ENCODE results near the gene SOX8. TPM values are rescaled to one million over a fixed set of nuclear protein-coding genes. Genes with fewer than 3 reads are reported as not detected.

The SOX8 gene
- total RNA-seq, 1 donor from 2014 or later = 7.0 TPM

DNA sequence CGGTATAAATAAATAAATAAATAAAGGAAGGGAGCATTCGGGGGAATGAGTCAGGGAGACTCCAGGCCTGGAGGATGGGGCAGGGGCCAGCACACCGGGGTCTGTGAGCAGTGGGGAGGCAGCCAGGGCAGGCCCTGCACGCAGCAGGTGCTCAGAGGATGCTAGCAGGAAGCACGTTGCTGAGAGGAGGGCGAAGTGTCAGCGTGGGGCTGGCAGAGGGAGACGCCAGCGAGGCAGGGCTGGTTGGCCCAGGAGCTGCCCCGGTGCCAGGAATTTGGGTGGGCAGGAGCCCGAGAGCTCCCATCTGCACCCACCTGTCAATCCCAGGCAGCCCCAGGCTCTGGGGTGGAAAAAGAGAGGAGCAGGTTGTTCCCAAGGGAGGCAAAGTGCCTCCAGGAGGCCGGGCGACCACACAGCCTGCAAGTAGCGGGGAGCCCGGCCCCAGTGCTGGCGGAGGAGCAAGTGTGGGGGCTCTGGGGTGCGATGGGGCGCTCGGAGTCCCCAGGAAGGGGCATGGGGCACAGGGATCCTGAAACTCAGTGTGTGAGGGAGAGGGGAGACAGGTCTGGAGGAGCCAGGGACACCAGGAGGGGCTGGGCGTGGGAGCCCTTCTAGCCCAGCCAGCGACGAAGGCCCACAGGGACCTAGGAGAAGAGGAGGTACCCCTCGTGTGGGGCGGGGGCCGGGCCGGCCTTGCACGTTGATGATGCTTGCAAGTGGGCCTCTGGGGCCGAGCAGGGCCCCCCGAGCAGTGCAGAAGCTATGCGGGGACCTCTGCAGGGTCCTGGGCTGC lies 28.0 kb downstream of the SOX8 start:
- H3K27me3 Mint-ChIP-seq (ENCODE audit: unreplicated experiment) = peaks cover 5% of the 10 kb centered on the region
- H3K36me3 Mint-ChIP-seq (ENCODE audit: unreplicated experiment) = no peaks in the 10 kb centered on the region
- TF ChIP-seq, protein P1, sequence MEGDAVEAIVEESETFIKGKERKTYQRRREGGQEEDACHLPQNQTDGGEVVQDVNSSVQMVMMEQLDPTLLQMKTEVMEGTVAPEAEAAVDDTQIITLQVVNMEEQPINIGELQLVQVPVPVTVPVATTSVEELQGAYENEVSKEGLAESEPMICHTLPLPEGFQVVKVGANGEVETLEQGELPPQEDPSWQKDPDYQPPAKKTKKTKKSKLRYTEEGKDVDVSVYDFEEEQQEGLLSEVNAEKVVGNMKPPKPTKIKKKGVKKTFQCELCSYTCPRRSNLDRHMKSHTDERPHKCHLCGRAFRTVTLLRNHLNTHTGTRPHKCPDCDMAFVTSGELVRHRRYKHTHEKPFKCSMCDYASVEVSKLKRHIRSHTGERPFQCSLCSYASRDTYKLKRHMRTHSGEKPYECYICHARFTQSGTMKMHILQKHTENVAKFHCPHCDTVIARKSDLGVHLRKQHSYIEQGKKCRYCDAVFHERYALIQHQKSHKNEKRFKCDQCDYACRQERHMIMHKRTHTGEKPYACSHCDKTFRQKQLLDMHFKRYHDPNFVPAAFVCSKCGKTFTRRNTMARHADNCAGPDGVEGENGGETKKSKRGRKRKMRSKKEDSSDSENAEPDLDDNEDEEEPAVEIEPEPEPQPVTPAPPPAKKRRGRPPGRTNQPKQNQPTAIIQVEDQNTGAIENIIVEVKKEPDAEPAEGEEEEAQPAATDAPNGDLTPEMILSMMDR (IDR thresholded peaks at IDR 0.05; ENCODE audit: partially characterized antibody, unreplicated experiment) = no peak
- H3K27ac Mint-ChIP-seq (ENCODE audit: unreplicated experiment) = no peak overlapping the region
- no peak overlapping the region for H3K4me3 Mint-ChIP-seq (ENCODE audit: unreplicated experiment)
- peaks cover 4% of the 10 kb centered on the region for H3K9me3 Mint-ChIP-seq (ENCODE audit: unreplicated experiment)
- no peaks in the 10 kb centered on the region for H3K4me1 Mint-ChIP-seq (ENCODE audit: low read depth, unreplicated experiment)
- no peak for DNase-seq

DNA sequence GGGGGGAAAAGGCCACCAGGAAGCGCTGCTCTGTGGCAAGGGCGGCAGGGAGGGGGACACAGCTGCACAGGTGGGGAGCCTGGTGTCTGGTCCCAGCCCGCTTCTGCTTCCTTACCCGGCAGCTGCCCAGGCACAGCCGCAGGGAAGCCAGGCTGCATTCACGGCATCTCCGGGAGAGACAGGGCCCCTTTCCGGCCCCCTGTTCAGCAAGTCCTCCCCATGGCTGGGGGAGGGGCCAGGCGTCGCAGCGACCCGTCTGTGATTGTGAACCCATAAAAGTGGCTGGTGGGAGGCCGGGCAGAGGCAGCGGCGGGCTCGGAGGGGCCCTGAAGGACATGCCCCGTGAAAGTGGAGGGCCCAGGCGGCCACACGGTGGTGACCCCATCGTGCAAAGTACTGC lies 28.7 kb downstream of the SOX8 start:
- peaks cover 4% of the 10 kb centered on the region for H3K9me3 Mint-ChIP-seq (ENCODE audit: unreplicated experiment)
- H3K27me3 Mint-ChIP-seq (ENCODE audit: unreplicated experiment) = peaks cover 5% of the 10 kb centered on the region
- H3K4me3 Mint-ChIP-seq (ENCODE audit: unreplicated experiment) = no peak overlapping the region

DNA sequence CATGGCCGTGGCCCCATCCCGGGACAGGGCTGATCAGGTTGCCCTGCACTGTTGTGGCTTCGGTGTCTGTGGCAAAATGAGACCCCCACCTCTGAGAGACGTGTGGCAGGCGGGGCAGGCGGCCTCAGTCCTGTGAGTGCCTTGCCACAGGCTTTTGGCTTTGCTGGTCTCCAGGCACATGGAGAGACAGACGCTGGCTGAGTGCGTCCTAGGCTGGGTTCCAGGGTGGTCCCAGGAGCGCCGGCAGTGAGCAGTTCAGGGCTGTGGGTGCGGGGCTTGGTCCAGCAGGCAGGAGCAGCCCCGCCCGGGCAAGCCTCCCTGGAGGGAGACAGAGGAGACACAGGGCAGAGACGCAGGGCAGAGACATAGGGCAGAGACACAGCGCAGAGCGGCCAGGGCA lies 29.2 kb downstream of the SOX8 start:
- DNase-seq = no peak
- H3K4me1 Mint-ChIP-seq (ENCODE audit: low read depth, unreplicated experiment) = no peaks in the 10 kb centered on the region
- H3K4me3 Mint-ChIP-seq (ENCODE audit: unreplicated experiment) = no peak overlapping the region
- no peak overlapping the region for H3K27ac Mint-ChIP-seq (ENCODE audit: unreplicated experiment)
- peaks cover 4% of the 10 kb centered on the region for H3K9me3 Mint-ChIP-seq (ENCODE audit: unreplicated experiment)
- H3K36me3 Mint-ChIP-seq (ENCODE audit: unreplicated experiment) = no peaks in the 10 kb centered on the region
- peaks cover 5% of the 10 kb centered on the region for H3K27me3 Mint-ChIP-seq (ENCODE audit: unreplicated experiment)
- TF ChIP-seq, protein P1 (IDR thresholded peaks at IDR 0.05; ENCODE audit: partially characterized antibody, unreplicated experiment) = no peak

More for the DNA sequence above, 28.7 kb downstream of the SOX8 start:
- Mint-ChIP-seq H3K4me1 (ENCODE audit: low read depth, unreplicated experiment) (no peaks in the 10 kb centered on the region), H3K36me3 (ENCODE audit: unreplicated experiment) (no peaks in the 10 kb centered on the region), H3K27ac (ENCODE audit: unreplicated experiment) (no peak overlapping the region)
- no peak for DNase-seq
- TF ChIP-seq, protein P1 (IDR thresholded peaks at IDR 0.05; ENCODE audit: partially characterized antibody, unreplicated experiment) = no peak

DNA sequence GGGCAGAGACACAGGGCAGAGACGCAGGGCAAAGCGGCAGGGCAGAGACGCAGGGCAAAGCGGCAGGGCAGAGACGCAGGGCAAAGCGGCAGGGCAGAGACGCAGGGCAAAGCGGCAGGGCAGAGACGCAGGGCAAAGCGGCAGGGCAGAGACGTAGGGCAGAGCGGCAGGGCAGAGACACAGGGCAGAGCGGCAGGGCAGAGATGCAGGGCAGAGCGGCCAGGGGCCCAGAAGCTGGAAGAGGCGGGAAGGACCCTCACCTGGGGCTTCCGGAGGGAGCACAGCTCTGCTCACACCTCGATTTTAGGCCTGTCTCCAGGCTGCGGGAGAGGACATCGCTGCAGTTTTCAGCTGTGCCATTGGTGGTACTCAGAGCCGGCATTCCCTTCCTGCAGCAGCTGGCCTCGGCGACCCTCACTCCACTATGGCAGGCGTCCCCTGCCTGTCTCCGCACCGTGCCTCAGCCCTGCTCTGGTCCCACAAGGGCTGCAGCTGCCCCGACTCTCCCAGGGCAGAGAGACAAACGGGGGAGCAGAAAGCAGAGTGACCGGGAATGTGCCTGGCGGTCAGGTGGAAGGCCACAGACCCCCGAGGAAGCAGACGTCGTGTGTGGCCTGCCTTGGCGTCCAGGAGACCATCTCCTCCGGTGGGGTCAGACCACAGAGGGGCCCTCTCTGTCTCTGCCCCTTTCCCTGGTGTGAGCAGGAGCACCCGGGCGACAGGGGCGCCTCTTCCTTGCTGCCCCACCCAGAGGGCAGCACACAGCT lies 29.9 kb downstream of the SOX8 start:
- TF ChIP-seq, protein P1 (IDR thresholded peaks at IDR 0.05; ENCODE audit: partially characterized antibody, unreplicated experiment) = no peak
- DNase-seq = no peak
- Mint-ChIP-seq H3K27me3 (ENCODE audit: unreplicated experiment) (peaks cover 3% of the 10 kb centered on the region), H3K4me1 (ENCODE audit: low read depth, unreplicated experiment) (no peaks in the 10 kb centered on the region), H3K4me3 (ENCODE audit: unreplicated experiment) (no peak overlapping the region), H3K9me3 (ENCODE audit: unreplicated experiment) (peaks cover 4% of the 10 kb centered on the region), H3K27ac (ENCODE audit: unreplicated experiment) (no peak overlapping the region), H3K36me3 (ENCODE audit: unreplicated experiment) (no peaks in the 10 kb centered on the region)

DNA sequence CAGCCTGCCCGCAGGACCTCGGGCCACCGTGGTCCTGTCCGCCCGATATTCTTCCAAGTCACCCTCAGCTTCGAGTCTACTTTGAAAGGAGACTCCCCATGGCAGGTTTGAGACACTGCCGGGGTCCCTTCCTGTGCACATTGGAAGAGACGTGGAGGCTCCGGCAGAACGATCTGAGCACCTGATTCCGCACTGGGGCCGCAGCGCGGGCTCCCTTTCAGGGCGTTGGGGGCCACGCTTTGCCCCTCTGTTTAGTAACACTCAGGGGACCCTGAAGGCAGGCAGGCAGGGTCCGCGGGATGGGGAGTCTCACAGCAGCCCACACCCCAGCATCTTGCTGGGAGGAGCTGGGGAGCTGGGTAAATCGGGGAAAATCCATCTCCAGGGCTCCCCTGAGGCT lies 30.6 kb downstream of the SOX8 start:
- H3K36me3 Mint-ChIP-seq (ENCODE audit: unreplicated experiment) = no peaks in the 10 kb centered on the region
- H3K4me1 Mint-ChIP-seq (ENCODE audit: low read depth, unreplicated experiment) = no peaks in the 10 kb centered on the region
- peaks cover 4% of the 10 kb centered on the region for H3K9me3 Mint-ChIP-seq (ENCODE audit: unreplicated experiment)
- no peak for DNase-seq
- peaks cover 3% of the 10 kb centered on the region for H3K27me3 Mint-ChIP-seq (ENCODE audit: unreplicated experiment)
- TF ChIP-seq, protein P1 (IDR thresholded peaks at IDR 0.05; ENCODE audit: partially characterized antibody, unreplicated experiment) = no peak
- H3K27ac Mint-ChIP-seq (ENCODE audit: unreplicated experiment) = no peak overlapping the region
- H3K4me3 Mint-ChIP-seq (ENCODE audit: unreplicated experiment) = no peak overlapping the region
